IgD-negative memory B cell (primary cell): ENCODE measurements around the gene VPS18. TPM values are rescaled to one million over a fixed set of nuclear protein-coding genes. Genes with fewer than 3 reads are reported as not detected.

ENCODE experiments used
- H3K27ac Mint-ChIP-seq, 3 donors: one replicate each; pipeline ENCODE4 v1.8.0; 2020 to 2022; ENCODE audit warnings: mild to moderate bottlenecking in 3 of 3, mixed read lengths in 3 of 3, moderate library complexity in 1 of 3
- H3K27me3 Mint-ChIP-seq: one replicate; pipeline ENCODE4 v1.8.0; 2021; ENCODE audit warnings: mixed read lengths
- H3K36me3 Mint-ChIP-seq: one replicate; pipeline ENCODE4 v1.8.0; 2020; ENCODE audit warnings: mild to moderate bottlenecking, mixed read lengths
- H3K4me1 Mint-ChIP-seq, 3 donors: one replicate each; pipeline ENCODE4 v1.8.0; 2020 to 2022; ENCODE audit warnings: mixed read lengths in 3 of 3, mild to moderate bottlenecking in 1 of 3
- H3K4me3 Mint-ChIP-seq, 4 donors: one replicate each; pipeline ENCODE4 v1.8.0; 2020 to 2022; ENCODE audit warnings: mild to moderate bottlenecking in 4 of 4, mixed read lengths in 4 of 4, moderate library complexity in 3 of 4
- H3K9me3 Mint-ChIP-seq, 3 donors: one replicate each; pipeline ENCODE4 v1.8.0; 2020 to 2021; ENCODE audit warnings: mixed read lengths in 3 of 3, mild to moderate bottlenecking in 1 of 3
- polyA plus RNA-seq: library from polyadenylated mRNA; unstranded; fragments of 300-500 nt; fragmentation: Illumina TruSeq; gene quantifications from one replicate; pipeline ENCODE4 v1.2.3, GENCODE V29; 2021

VPS18 gene
- polyA plus RNA-seq, 1 donor from 2014 or later: 27.0 TPM

GRCh38 chr15:40918146-40918798 lies 24.0 kb downstream of the VPS18 start:
- no peak overlapping the region for H3K4me3 Mint-ChIP-seq
- H3K4me1 Mint-ChIP-seq: peaks cover 0 to 3% (median 0%) of the 10 kb centered on the region in 3 donors
- peaks cover 3% of the 10 kb centered on the region for H3K36me3 Mint-ChIP-seq
- H3K27ac Mint-ChIP-seq: peak overlapping the region in 1 of 3 donors; percentile 73
- no peaks in the 10 kb centered on the region for H3K9me3 Mint-ChIP-seq
- peaks cover 1% of the 10 kb centered on the region for H3K27me3 Mint-ChIP-seq

DNA sequence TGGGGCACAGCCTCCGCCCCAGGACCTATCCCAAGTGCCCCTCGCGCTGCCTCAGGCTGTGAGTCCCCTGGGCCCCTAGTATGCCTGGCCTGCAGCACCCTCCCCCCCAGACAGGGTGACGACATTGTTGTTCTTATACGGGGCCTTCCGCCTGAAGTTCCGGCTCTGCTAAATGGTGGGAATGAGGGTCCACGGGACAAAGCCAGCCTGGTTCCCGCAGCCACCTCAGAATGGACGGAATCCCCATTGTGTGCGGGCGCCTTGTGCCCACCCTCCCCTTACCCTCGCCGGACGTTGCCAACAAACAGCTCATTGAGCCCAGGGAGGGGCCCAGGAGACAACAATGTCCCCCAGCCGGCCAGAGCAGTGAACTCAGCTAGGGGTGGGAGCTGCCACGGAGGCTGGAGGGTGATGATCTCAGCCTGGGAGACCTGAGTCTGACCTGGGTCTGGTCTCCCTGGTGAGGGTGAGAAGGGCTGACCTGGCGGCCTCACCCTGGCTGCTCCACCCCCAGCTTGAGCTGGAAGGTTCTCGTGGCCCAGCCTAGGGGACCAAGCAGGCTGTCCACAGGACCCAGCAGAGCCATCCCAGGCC lies 24.6 kb downstream of the VPS18 start:
- H3K4me1 Mint-ChIP-seq: peaks cover 0 to 3% (median 0%) of the 10 kb centered on the region in 3 donors
- H3K27me3 Mint-ChIP-seq: peaks cover 1% of the 10 kb centered on the region
- peaks cover 3% of the 10 kb centered on the region for H3K36me3 Mint-ChIP-seq
- H3K27ac Mint-ChIP-seq: no peak overlapping the region
- no peak overlapping the region for H3K4me3 Mint-ChIP-seq
- H3K9me3 Mint-ChIP-seq: no peaks in the 10 kb centered on the region

DNA sequence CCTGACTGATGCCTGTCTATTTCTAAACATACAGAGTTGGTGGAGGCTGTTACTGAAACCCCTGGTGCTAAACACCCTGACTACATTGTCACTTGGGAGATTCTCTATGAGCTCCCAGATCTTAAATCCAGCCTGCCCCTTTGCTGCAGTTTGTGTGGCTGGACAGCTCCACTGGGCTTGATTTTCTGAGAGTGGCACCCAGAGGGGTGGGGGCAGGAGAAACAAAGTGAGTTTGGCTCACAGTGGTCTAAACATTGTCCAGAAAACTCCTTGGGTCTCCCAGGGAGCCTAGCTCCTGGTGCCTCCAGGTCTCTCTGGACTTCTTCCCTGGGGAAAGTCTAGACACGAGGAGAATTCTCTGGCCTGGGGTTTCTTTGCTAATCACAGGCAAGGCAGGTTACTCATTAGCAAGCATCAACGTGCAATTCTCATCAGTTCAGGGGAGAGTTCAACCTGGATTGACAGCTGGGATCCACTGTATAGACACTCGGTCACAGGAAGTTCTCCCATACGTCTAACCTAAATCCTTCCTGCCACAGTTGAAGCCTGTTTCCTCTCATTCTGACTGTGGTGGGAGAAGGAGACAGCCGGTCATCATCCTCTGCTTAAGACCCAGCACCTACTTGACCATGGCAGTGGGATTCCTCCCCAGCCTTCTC lies 27.8 kb downstream of the VPS18 start:
- Mint-ChIP-seq H3K4me3 (no peak overlapping the region), H3K27me3 (peaks cover 15% of the 10 kb centered on the region), H3K9me3 (no peaks in the 10 kb centered on the region), H3K4me1 (peaks cover 6 to 11% (median 7%) of the 10 kb centered on the region in 3 donors), H3K27ac (no peak overlapping the region), H3K36me3 (peaks cover 3% of the 10 kb centered on the region)

GRCh38 chr15:40922608-40923005 lies 28.4 kb downstream of the VPS18 start:
- H3K4me3 Mint-ChIP-seq: peak overlapping the region in 1 of 4 donors; percentile 60
- no peak overlapping the region for H3K27ac Mint-ChIP-seq

GRCh38 chr15:40923551-40923950 lies 29.3 kb downstream of the VPS18 start:
- no peaks in the 10 kb centered on the region for H3K9me3 Mint-ChIP-seq
- no peak overlapping the region for H3K27ac Mint-ChIP-seq
- no peak overlapping the region for H3K4me3 Mint-ChIP-seq
- H3K4me1 Mint-ChIP-seq: peaks cover 9 to 13% (median 10%) of the 10 kb centered on the region in 3 donors
- H3K27me3 Mint-ChIP-seq: peaks cover 18% of the 10 kb centered on the region
- peaks cover 3% of the 10 kb centered on the region for H3K36me3 Mint-ChIP-seq

More at GRCh38 chr15:40922608-40923005, 28.4 kb downstream of the VPS18 start:
- peaks cover 18% of the 10 kb centered on the region for H3K27me3 Mint-ChIP-seq
- H3K36me3 Mint-ChIP-seq: peaks cover 3% of the 10 kb centered on the region
- H3K9me3 Mint-ChIP-seq: no peaks in the 10 kb centered on the region
- H3K4me1 Mint-ChIP-seq: peaks cover 9 to 13% (median 10%) of the 10 kb centered on the region in 3 donors

GRCh38 chr15:40925495-40925862 lies 31.2 kb downstream of the VPS18 start:
- H3K4me1 Mint-ChIP-seq: peaks cover 19 to 21% (median 20%) of the 10 kb centered on the region in 3 donors
- no peak overlapping the region for H3K27ac Mint-ChIP-seq
- no peaks in the 10 kb centered on the region for H3K9me3 Mint-ChIP-seq
- peaks cover 33% of the 10 kb centered on the region for H3K27me3 Mint-ChIP-seq
- H3K36me3 Mint-ChIP-seq: peaks cover 3% of the 10 kb centered on the region
- H3K4me3 Mint-ChIP-seq: peak overlapping the region in 2 of 4 donors; percentile 39 to 53

GRCh38 chr15:40925863-40926658 lies 31.8 kb downstream of the VPS18 start:
- Mint-ChIP-seq H3K9me3 (no peaks in the 10 kb centered on the region), H3K27ac (peak overlapping the region in 1 of 3 donors; percentile 34), H3K36me3 (peaks cover 3% of the 10 kb centered on the region), H3K4me1 (peaks cover 23 to 27% (median 25%) of the 10 kb centered on the region in 3 donors), H3K27me3 (peaks cover 39% of the 10 kb centered on the region), H3K4me3 (peak overlapping the region; percentile 50 to 87 (median 68))

DNA sequence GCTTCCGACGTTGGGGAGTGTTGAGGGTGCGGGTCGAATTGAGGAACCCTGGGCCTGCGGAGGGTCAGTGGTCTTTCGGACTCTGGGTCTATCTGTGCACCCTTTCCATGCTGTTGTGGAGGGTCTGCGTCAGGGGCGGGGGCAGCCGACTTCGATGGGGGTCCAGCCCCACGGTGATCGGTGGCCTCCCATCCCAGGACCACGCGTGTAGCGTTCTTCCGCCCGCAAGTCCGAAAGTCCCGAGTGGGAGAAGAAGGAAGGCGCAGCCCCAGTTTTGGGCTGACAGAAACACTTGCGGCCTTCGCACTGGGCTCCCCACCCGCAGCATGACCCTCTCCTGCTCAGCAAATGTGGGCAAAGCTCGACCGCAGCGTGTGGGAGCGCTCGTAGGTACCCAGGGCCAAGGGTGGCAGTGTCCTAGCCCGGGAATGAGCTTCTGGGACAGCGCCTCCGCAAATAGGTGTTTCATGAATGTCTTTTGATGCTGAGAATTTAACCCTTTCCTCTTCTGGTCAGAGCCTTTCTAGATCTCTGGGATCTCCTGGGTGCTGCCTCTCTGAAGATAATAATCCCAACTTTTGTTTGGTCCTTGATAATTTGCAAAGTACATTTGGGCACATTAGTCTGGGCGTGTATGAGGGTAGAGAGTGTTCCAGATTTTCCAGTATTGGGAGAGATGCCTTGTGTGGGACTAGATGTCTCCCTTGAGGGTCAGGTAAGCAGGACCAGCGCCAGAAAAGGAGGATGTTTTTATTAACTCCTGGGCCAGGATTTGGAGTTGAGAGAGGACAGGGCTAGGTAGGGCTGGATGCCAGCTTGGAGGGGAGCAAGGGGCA lies 32.6 kb downstream of the VPS18 start:
- Mint-ChIP-seq H3K9me3 (no peaks in the 10 kb centered on the region), H3K36me3 (peaks cover 4% of the 10 kb centered on the region), H3K4me3 (peak overlapping the region; percentile 50 to 87 (median 68)), H3K4me1 (peaks cover 28 to 29% (median 28%) of the 10 kb centered on the region in 3 donors), H3K27me3 (peaks cover 46% of the 10 kb centered on the region), H3K27ac (peak overlapping the region in 1 of 3 donors; percentile 34)

GRCh38 chr15:40927495-40927872 lies 33.2 kb downstream of the VPS18 start:
- Mint-ChIP-seq H3K36me3 (peaks cover 5% of the 10 kb centered on the region), H3K27me3 (peaks cover 51% of the 10 kb centered on the region), H3K4me3 (peak overlapping the region; percentile 50 to 83 (median 59)), H3K4me1 (peaks cover 28 to 30% (median 29%) of the 10 kb centered on the region in 3 donors), H3K27ac (peak overlapping the region in 1 of 3 donors; percentile 34), H3K9me3 (no peaks in the 10 kb centered on the region)

- peaks cover 28 to 30% (median 29%) of the 10 kb centered on the region in 3 donors for H3K4me1 Mint-ChIP-seq
- peak overlapping the region in 1 of 3 donors; percentile 19 for H3K27ac Mint-ChIP-seq
- H3K4me3 Mint-ChIP-seq: peak overlapping the region; percentile 81 to 94 (median 87)
- peaks cover 3% of the 10 kb centered on the region for H3K36me3 Mint-ChIP-seq
- H3K27me3 Mint-ChIP-seq: peaks cover 52% of the 10 kb centered on the region
- no peaks in the 10 kb centered on the region for H3K9me3 Mint-ChIP-seq
Measured at GRCh38 chr15:40927873-40928806, 33.9 kb downstream of the VPS18 start.

GRCh38 chr15:40928821-40929659 lies 34.8 kb downstream of the VPS18 start, which contains the start of gene DLL4:
Gene DLL4 (plus strand): TSS chr15:40929340. CDS start chr15:40929669, 329 bp downstream.
- peak within 1 kb of the TSS; percentile 81 to 94 (median 87) for H3K4me3 Mint-ChIP-seq
- H3K4me1 Mint-ChIP-seq: peaks cover 28 to 30% (median 29%) of the 10 kb centered on the region in 3 donors
- peak within 1 kb of the TSS in 1 of 3 donors; percentile 19 for H3K27ac Mint-ChIP-seq
- peaks cover 4% of the 10 kb centered on the region for H3K36me3 Mint-ChIP-seq
- H3K27me3 Mint-ChIP-seq: peaks cover 52% of the 10 kb centered on the region
- no peaks in the 10 kb centered on the region for H3K9me3 Mint-ChIP-seq

- Mint-ChIP-seq H3K27me3 (peaks cover 51% of the 10 kb centered on the region), H3K9me3 (no peaks in the 10 kb centered on the region), H3K27ac (peak overlapping the region in 1 of 3 donors; percentile 39), H3K4me1 (peaks cover 28 to 30% (median 29%) of the 10 kb centered on the region in 3 donors), H3K36me3 (peaks cover 4% of the 10 kb centered on the region), H3K4me3 (peak overlapping the region; percentile 81 to 94 (median 84))
Measured at GRCh38 chr15:40929660-40930429, 35.6 kb downstream of the VPS18 start.
